ENCODE data around the gene STEAP1.
"Not testable (repeated sequence)": the region's sequence is repeated elsewhere in the genome, so short reads cannot be mapped to it uniquely, and the experiment has no call there.

STEAP1 gene

DNA sequence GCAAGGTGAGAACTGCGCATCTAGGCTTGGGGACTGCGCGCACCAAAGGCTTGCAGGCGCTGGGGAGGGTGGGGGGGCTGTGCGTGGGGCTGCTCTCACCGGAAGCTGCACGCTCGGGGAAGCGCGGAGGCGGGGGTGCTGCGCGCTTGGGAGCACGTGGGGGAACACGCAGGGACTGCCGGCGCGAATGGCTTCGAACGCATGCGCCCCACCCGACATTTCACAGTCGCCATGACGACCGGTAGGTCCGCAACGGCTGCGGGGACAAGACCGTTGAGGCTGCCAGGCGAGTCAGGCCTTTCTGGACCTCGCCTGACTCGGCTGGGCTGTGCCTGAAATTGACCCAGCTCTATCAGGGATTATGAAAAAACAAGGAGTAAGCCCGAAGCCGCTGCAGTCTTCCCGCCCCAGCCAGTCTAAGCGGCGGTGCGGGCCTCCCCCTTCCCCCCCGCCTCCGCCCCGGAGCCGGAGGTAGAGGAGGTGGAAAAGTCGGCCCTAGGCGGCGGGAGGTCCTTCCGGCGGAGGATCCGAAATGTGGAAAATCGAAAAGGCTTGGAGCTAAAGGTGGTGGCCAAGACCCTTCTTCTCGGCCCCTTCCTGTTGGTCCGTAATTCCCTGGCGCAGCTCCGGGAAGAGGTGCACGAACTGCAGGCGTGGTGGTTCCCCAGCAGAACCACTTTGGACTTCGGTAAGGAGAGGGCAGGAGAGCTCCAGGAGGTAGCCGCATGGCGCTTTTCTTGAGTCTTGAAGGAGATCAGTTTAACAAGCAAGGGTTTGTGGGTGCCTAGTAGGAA lies 34.9 kb upstream of the STEAP1 start:
- no peaks in the 10 kb centered on the region for H3K27me3 ChIP-seq (ENCODE audit: insufficient read depth, low read length)
- H3K9me3 ChIP-seq (ENCODE audit: low read length): no peaks in the 10 kb centered on the region
- no peak overlapping the region for H2AFZ ChIP-seq (ENCODE audit: low read length)
- no peaks in the 10 kb centered on the region for H3K4me1 ChIP-seq (ENCODE audit: insufficient read depth, low read length, severe bottlenecking)
- H3K27ac ChIP-seq (ENCODE audit: low read depth, low read length, poor library complexity, severe bottlenecking): no peak overlapping the region
- H3K36me3 ChIP-seq (ENCODE audit: insufficient read depth, low read length): no peaks in the 10 kb centered on the region
- H4K20me1 ChIP-seq (ENCODE audit: insufficient read depth, low read length): no peaks in the 10 kb centered on the region
- H3K4me3 ChIP-seq (ENCODE audit: low read depth, low read length, poor library complexity, severe bottlenecking): no peak overlapping the region
- no peak overlapping the region for H3K9ac ChIP-seq (ENCODE audit: low read length)
- H3K9me2 ChIP-seq (ENCODE audit: low read depth, low read length): no peaks in the 10 kb centered on the region
- H3K4me2 ChIP-seq (ENCODE audit: low read length): no peak overlapping the region
- TF ChIP-seq, protein P1, sequence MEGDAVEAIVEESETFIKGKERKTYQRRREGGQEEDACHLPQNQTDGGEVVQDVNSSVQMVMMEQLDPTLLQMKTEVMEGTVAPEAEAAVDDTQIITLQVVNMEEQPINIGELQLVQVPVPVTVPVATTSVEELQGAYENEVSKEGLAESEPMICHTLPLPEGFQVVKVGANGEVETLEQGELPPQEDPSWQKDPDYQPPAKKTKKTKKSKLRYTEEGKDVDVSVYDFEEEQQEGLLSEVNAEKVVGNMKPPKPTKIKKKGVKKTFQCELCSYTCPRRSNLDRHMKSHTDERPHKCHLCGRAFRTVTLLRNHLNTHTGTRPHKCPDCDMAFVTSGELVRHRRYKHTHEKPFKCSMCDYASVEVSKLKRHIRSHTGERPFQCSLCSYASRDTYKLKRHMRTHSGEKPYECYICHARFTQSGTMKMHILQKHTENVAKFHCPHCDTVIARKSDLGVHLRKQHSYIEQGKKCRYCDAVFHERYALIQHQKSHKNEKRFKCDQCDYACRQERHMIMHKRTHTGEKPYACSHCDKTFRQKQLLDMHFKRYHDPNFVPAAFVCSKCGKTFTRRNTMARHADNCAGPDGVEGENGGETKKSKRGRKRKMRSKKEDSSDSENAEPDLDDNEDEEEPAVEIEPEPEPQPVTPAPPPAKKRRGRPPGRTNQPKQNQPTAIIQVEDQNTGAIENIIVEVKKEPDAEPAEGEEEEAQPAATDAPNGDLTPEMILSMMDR (IDR thresholded peaks at IDR 0.05; ENCODE audit: low read length): no peak
- TF ChIP-seq EZH2 (IDR thresholded peaks at IDR 0.05; ENCODE audit: borderline replicate concordance, low read length): no peak
- no peaks in the 10 kb centered on the region for H3K79me2 ChIP-seq (ENCODE audit: insufficient read depth, low read length)
- no peaks in the 10 kb centered on the region for H3F3A ChIP-seq (ENCODE audit: insufficient read depth, low read length)

DNA sequence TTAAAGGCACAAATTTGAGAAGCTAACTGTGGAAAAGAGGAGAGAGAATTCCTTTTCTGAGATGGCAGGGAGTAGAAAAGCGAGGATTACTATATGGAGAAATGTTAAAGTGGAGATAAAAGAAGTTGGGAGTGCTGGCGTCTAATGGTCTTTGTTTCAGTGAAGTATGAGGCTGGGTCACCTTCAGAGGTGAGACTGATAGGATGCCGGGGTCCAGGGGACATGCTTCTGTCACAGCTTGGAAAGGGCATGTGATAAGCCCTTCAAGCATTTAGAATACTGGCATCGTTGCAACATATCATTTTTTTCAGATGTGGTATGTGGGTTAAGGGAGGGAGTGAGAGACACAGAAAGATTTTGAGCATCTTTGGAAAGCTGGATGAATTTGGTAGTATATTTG lies 34.1 kb upstream of the STEAP1 start:
- H3K27ac ChIP-seq (ENCODE audit: low read depth, low read length, poor library complexity, severe bottlenecking); H3K9me3 ChIP-seq (ENCODE audit: low read length); H3K4me3 ChIP-seq (ENCODE audit: low read depth, low read length, poor library complexity, severe bottlenecking); H3K36me3 ChIP-seq (ENCODE audit: insufficient read depth, low read length); H3K4me1 ChIP-seq (ENCODE audit: insufficient read depth, low read length, severe bottlenecking); H4K20me1 ChIP-seq (ENCODE audit: insufficient read depth, low read length); H3K27me3 ChIP-seq (ENCODE audit: insufficient read depth, low read length); H3F3A ChIP-seq (ENCODE audit: insufficient read depth, low read length); H3K4me2 ChIP-seq (ENCODE audit: low read length); H3K79me2 ChIP-seq (ENCODE audit: insufficient read depth, low read length); H3K9ac ChIP-seq (ENCODE audit: low read length); H3K9me2 ChIP-seq (ENCODE audit: low read depth, low read length); H2AFZ ChIP-seq (ENCODE audit: low read length): not testable (repeated sequence)

GRCh38 chr7:90131746-90132145 lies 22.5 kb upstream of the STEAP1 start:
- H2AFZ ChIP-seq (ENCODE audit: low read length); H3F3A ChIP-seq (ENCODE audit: insufficient read depth, low read length); H3K9me3 ChIP-seq (ENCODE audit: low read length); H3K9ac ChIP-seq (ENCODE audit: low read length); H3K4me1 ChIP-seq (ENCODE audit: insufficient read depth, low read length, severe bottlenecking); H3K9me2 ChIP-seq (ENCODE audit: low read depth, low read length); H3K79me2 ChIP-seq (ENCODE audit: insufficient read depth, low read length); H3K27me3 ChIP-seq (ENCODE audit: insufficient read depth, low read length); H3K4me2 ChIP-seq (ENCODE audit: low read length); H3K4me3 ChIP-seq (ENCODE audit: low read depth, low read length, poor library complexity, severe bottlenecking); H3K27ac ChIP-seq (ENCODE audit: low read depth, low read length, poor library complexity, severe bottlenecking); H4K20me1 ChIP-seq (ENCODE audit: insufficient read depth, low read length); H3K36me3 ChIP-seq (ENCODE audit: insufficient read depth, low read length): not testable (repeated sequence)

DNA sequence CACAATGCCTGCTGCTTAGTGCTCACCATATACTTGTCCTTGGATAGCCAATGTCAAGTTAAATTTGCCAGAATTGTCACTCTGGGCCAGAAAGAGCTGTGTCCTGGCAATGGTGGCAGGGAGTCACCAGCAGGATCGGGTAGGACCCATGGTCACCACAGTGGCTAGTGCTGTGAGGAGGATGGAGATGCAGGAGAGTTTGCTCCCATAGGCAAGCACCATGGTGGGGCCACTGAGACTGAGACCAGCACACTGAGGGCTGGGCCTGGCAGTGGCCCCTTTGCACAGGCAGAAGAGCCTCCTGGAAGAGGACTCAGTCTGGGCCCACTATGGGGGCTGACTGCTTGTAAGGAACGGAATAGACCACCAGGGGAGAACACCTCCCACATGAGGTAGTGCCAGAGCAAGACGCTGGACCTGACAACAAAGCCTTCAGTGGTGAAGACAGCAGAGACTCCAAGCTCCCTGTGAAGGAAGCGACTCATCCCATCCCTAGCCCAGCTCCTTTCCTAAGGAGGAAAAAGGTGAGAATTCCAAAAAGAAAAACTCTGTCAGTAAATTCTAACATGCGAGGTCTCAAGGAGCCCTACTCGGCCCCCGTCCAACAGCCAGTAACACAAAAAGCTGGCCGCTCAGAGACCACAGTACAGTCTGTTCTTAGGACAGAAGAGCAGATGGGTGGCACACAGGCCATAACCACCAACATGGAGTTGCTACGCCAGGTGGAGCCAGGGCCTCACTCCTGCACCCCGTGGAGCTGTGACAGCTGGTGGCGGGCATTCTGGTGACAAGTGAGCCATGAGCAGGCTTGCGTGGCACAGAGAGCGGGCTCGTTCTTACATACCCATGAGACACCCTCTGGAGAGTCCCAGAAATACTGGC lies 6.9 kb upstream of the STEAP1 start:
- H3K4me1 ChIP-seq (ENCODE audit: insufficient read depth, low read length, severe bottlenecking): not testable (repeated sequence)

More for the DNA sequence above, 6.9 kb upstream of the STEAP1 start:
- H3K27ac ChIP-seq (ENCODE audit: low read depth, low read length, poor library complexity, severe bottlenecking); H3K9me3 ChIP-seq (ENCODE audit: low read length); H3K36me3 ChIP-seq (ENCODE audit: insufficient read depth, low read length); H4K20me1 ChIP-seq (ENCODE audit: insufficient read depth, low read length); H3K79me2 ChIP-seq (ENCODE audit: insufficient read depth, low read length); H3K27me3 ChIP-seq (ENCODE audit: insufficient read depth, low read length); H3K9me2 ChIP-seq (ENCODE audit: low read depth, low read length); H3F3A ChIP-seq (ENCODE audit: insufficient read depth, low read length); H2AFZ ChIP-seq (ENCODE audit: low read length); H3K9ac ChIP-seq (ENCODE audit: low read length); H3K4me2 ChIP-seq (ENCODE audit: low read length); H3K4me3 ChIP-seq (ENCODE audit: low read depth, low read length, poor library complexity, severe bottlenecking): not testable (repeated sequence)

All from OCI-LY1 (cell line).